Measurements from ENCODE around the gene TOGARAM1.

The TOGARAM1 gene

DNA sequence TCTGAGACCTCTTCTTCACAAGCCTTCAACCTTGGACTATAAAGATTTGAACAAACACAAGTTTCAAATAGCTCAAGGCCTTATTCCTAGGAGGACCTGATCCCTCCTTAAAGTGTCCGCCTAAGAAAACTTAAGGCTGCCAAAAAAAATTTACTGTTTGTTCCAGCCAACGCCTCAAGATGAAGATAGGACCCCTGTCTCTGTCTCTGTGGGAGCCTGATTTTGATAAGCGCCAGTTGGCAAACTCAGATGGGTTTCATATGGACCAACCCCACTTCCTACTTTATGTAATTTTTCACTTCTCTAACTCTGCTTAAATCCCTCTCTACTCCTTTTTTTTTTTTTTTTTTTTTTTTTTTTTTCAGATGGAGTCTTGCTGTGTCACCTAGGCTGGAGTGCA, 161.3 kb downstream of the TOGARAM1 start:
- no peak for TF ChIP-seq CTCF (IDR thresholded peaks at IDR 0.05; ENCODE audit: extremely low read depth, insufficient read depth, missing control alignments)
- in situ Hi-C loops (cut with MboI; ENCODE audit: low pct_unique_long_range_greater_than_20kb, low sequenced_read_pairs, unreplicated experiment) = no loop called here
- DNase-seq (ENCODE audit: low spot score) = no peak
